NOMO-1 treated with DMSO at 0.1 percent for 48 hours (cell line): ENCODE data around the gene BMPR1A.
"Not testable (repeated sequence)": the region's sequence is repeated elsewhere in the genome, so short reads cannot be mapped to it uniquely, and the experiment has no call there.

Source experiments
- DNase-seq: peaks from one replicate; lab custom pipeline; 2025; ENCODE audit not compliant: unreplicated experiment; lab: John Stamatoyannopoulos, UW

The BMPR1A gene

GRCh38 chr10:86936661-86937501, 180.5 kb downstream of the BMPR1A start:
- no peak for DNase-seq

- no peak for DNase-seq
Measured at GRCh38 chr10:86937502-86938154, 181.2 kb downstream of the BMPR1A start.

GRCh38 chr10:86938260-86938659, 181.8 kb downstream of the BMPR1A start:
- no peak for DNase-seq

GRCh38 chr10:86940076-86940475, 183.7 kb downstream of the BMPR1A start:
- DNase-seq: not testable (repeated sequence)

- DNase-seq: no peak
Measured at GRCh38 chr10:86940677-86941076, 184.3 kb downstream of the BMPR1A start.

- DNase-seq: no peak
Measured at GRCh38 chr10:86941426-86941825, 185.0 kb downstream of the BMPR1A start.

- DNase-seq: no peak
Measured at GRCh38 chr10:86941991-86942421, 185.6 kb downstream of the BMPR1A start.

- DNase-seq: no peak
Measured at GRCh38 chr10:86942441-86943315, 186.3 kb downstream of the BMPR1A start.

- DNase-seq: no peak
Measured at GRCh38 chr10:86943316-86944030, 187.1 kb downstream of the BMPR1A start.

- DNase-seq: no peak
Measured at GRCh38 chr10:86944031-86944419, 187.6 kb downstream of the BMPR1A start.

- no peak for DNase-seq
Measured at GRCh38 chr10:86944471-86944870, 188.1 kb downstream of the BMPR1A start.

- DNase-seq: no peak
Measured at GRCh38 chr10:86944907-86945306, 188.5 kb downstream of the BMPR1A start.

GRCh38 chr10:86945361-86946212, 189.2 kb downstream of the BMPR1A start:
- no peak for DNase-seq

- no peak for DNase-seq
Measured at GRCh38 chr10:86946213-86947155, 190.1 kb downstream of the BMPR1A start.

GRCh38 chr10:86947806-86948205, 191.4 kb downstream of the BMPR1A start:
- DNase-seq: not testable (repeated sequence)

- no peak for DNase-seq
Measured at GRCh38 chr10:86950349-86950748, 193.9 kb downstream of the BMPR1A start.

- no peak for DNase-seq
Measured at GRCh38 chr10:86951184-86951761, 194.9 kb downstream of the BMPR1A start.

- no peak for DNase-seq
Measured at GRCh38 chr10:86952106-86952505, 195.7 kb downstream of the BMPR1A start.
